GM18868 (cell line): ENCODE measurements around the gene IFNGR1.
A peak's percentile ranks its signal among the peaks of the same experiment; 100 is the strongest.
"Not testable (repeated sequence)": the region's sequence is repeated elsewhere in the genome, so short reads cannot be mapped to it uniquely, and the experiment has no call there.

Experiments
- ATAC-seq: cut with Tn5 transposase; IDR thresholded peaks from one replicate; pipeline ENCODE4 v1.9.1; 2021; ENCODE audit warnings: mild to moderate bottlenecking, moderate library complexity; ENCODE audit not compliant: unreplicated experiment

Gene IFNGR1

DNA sequence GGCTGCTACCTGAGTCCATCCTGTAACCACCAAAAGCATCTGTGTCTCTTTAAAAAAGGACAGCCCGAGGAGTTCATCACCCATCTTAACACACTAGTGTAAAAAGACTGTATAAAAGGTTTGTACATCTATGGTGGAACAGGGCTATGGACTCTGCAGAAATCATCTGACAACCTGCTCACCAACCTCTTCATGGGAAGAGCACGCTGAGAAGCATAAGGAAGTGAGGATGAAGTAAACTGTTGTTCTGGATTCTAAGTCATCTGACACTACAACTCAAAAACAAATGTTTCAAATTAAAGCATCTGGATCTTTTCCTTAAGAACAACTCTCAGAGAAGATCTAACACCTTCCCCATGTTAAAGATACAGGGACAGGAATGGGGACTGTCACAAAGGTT is 5.4 kb downstream of the IFNGR1 start:
- no peak for ATAC-seq

DNA sequence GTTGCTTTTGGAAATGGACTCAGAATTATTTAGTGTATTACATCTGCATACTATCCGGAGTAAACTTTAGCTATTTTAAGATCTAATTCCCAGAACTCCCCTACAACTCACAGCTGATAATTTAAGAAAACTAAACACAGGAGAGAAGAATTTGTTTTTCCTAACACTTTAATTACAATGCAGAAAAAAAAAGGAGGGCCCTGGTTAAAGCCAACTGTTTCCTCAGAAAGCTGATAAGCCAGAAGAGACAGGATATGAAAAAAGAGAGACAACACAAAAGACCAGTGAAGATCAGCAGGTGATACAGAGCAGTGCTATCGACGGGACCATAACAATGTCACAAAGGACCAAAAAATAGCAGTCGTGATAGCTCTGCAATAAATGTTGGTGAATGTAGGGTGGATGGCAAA is 5.8 kb downstream of the IFNGR1 start:
- no peak for ATAC-seq

DNA sequence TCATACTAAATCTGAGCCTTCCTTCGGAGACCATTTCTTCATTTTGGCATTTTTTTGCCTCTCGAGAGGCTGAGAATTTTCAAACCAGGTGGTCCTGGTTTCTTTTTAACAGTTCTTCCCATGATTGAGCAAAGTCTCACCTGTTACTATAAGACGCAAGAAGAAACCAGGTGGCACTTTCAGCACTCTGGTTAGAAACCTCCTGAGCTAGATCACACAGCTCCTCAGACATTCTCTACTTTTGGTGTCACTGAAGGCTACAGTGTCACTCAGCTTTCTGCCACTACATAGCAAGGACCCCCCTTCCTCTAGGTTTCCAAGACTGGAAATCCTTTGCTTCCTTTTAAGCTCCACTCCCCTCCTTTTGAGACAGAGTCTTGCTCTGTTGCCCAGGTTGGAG is 7.3 kb downstream of the IFNGR1 start:
- ATAC-seq: no peak

DNA sequence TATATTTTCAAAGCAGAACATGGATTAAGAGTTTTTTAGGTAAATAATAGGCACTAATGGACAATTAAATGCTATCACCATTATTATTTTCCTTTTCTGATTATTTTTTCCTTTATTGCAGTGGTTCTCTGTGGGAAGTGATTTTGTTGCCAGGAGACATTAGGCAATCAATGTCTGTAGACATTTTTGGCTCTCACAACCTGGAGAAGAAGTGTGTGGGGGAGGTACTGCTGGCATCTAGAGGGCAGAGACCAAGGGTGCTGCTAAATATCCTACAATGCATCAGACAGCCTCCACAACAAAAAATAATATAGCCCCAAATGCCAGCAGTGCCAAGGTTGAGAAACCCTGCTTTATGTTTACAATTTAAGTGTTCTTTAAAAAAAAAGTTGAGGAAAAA is 8.3 kb downstream of the IFNGR1 start:
- ATAC-seq: no peak

DNA sequence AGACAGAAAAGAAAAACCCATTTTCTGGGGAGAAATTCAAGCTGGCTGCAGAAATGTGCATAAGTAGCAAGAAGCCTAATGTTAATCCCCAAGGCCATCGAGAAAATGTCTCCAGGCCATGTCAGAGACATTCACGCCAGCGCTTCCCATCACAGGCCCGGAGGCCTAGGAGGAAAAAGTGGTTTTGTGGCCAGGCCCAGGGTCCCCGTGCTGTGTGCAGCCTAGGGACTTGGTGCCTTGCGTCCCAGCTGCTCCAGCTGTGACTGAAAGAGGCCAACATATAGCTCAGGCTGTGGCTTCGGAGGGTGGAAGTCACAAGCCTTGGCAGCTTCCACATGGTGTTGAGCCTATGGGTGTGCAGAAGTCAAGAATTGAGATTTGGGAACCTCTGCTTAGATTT is 10.9 kb downstream of the IFNGR1 start:
- ATAC-seq: no peak

DNA sequence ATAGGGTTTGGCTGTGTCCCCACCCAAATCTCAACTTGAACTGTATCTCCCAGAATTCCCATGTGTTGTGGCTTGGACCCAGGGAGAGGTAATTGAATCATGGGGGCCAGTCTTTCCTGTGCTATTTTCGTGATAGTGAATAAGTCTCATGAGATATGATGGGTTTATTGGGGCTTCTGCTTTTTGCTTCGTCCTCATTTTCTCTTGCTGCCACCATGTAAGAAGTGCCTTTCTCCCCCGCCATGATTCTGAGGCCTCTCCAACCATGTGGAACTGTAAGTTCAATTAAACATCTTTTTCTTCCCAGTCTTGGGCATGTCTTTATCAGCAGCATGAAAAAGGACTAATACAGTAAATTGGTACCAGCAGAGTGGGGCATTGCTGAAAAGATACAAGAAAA is 11.7 kb downstream of the IFNGR1 start:
- not testable (repeated sequence) for ATAC-seq

DNA sequence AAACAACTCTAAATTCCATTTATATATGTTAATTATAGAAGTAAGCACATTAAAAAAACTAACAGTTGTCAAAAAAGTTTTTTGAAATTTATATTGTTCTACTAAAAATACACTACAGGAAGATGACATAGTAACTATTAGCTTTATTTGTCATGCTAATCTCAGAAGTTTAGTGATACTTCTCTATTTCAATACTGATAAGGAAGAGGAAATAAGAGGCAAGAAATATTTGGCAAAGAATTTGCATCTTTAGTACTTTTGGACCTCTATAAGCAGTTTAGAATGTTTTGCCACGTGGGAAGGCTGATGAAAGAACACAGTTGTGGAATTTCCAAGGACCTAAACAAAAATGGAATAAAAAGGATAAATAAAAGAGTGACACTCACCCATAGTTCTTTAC is 12.6 kb downstream of the IFNGR1 start:
- ATAC-seq: no peak

DNA sequence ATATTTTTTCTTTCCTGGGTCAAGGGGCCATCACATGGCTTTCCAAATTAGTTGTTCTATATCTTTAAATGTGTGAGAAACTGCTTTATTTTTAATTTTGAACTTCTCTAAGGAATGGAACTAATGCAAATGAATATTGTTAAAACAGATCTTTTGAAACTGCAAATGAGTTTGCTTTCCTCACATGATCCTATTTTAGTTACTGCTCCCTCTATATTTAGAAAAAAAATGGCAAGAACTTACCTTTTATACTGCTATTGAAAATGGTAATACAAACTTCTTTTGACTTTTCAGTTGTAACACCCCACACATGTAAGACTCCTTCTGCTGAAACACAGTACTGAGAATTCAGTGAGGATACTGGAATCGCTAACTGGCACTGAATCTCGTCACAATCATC is 15.9 kb downstream of the IFNGR1 start:
- no peak for ATAC-seq

DNA sequence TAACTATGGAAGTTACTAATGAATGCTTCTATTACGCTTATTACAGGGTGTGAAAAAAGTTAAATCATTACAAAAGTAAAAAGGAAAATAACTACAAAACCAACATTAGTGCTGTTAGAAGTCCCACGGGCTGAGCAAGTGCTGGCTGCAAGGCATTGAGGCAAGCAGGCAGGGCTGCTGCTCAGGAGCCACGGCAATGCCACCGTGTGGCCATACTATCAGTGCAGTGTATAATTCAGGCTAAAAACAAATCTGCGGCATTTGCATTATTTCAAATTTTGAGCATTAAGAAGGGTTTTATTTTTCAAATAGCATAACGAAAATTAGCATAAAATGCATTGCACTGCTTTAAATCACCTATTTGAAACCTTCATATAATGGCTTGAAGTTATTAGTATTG is 17.1 kb downstream of the IFNGR1 start:
- peak; percentile 55 for ATAC-seq

DNA sequence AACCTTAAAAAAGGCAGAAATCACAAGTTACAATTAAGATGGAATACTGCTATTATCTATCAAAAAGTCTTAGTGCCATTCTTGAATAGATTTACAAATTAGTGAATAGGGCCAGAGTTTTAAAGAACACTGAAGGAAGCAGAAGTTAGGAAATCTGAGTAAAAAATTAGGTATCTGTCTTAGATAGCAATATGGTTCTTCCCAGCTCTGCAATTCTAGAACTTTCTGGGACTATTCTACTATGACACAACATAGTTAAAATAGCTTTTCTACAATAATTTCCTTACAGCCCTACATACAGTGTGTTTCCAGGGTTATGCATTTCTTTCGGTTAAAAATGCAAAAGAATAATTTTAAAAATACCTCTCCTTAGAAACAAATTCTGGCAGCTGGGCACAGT is 18.2 kb downstream of the IFNGR1 start:
- ATAC-seq: no peak

DNA sequence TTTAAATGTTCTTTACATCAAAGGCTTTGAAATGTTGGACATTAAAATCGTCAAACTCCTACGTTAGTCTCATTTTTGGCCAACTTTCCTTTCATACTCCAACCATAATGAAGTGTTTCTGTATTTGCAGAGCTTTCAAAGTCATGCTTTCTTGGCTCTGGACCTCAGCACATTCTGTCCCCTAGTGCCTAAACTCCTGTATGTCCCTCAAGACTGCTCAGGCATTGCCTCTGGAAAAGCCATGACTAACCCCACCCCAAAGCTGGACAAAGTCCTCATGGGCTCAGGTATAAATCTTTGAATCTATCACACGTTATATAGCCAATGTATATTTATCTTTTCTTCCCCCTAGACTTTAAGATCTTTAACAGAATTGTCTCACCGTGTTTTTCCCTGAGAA is 18.9 kb downstream of the IFNGR1 start:
- ATAC-seq: no peak

DNA sequence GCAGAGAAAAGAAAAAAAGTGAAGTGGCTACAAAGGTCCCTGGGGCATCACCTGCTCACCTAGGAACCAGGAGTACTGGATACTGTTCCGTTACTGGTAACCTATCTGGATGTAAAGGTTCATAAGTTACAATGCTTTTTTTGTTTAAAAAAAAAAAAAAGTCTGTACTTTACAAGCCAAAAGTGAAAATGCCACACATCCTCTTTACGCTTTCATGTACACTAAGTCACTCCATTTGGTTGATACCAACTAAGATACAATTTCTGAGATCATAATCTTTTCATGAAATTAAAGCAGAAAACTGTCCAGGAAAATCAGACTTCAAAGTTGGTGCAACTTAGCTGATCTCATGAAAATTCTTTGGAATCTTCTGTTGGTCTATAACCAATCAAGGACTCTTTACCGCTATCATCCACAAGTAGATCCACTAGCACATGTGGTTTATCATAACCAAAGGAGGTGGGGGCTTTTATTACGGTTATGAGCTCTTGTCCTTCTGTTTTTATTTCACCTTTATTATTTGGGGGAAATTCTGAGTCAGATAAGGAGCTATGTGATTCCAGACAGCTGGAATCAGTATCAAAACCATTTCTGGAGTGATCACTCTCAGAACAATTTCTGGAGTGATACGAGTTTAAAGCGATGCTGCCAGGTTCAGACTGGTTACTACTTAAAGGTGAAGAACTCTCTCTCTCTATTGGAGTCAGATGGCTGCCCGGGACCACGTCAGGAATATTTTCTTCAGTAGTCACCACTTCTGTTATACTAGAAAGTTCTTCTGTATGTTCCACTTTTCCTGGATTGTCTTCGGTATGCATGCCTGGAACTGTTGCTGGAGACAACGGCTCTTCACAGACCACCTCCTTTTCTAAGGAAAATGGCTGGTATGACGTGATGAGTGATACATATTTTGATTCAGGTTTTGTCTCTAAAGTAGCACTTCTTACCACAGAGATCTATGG is 21.2 kb downstream of the IFNGR1 start:
- ATAC-seq: no peak

DNA sequence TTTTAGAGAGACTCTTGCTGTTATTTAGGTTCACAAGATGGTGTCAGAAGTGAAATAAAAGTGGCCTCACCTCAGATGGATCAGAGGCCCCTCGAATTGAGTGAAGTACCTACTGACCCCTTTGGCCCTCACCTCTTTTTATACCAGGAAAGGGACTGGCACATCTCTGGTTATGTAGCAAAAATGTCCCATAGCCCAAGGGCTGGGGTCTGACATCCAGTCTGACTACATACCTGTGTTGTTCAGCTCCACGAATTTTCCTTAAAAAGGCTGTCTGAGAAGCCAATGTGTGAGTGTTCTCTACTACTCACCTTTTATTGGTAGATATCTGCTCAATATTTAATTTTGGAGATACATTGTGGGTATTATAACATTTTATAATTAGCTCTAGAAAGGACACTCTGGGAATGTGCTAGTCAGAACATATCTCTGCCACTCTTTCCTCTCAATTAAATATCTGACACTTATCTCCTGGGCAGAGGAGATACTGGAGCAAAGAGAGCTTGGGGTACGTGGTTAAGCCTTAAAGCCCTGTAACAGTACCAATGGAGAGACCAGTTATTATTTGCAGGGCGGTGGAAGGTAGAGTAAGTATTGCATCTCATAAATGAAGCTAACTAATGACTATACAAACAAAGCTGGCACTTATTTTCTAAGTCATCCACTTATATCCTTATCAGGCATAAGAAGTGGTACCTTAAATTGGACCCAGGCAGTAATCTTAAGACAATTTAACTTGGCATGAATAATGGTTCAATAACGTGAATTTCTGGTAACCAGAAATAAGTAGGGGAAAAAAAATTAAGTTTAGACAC is 25.7 kb downstream of the IFNGR1 start:
- ATAC-seq: no peak

DNA sequence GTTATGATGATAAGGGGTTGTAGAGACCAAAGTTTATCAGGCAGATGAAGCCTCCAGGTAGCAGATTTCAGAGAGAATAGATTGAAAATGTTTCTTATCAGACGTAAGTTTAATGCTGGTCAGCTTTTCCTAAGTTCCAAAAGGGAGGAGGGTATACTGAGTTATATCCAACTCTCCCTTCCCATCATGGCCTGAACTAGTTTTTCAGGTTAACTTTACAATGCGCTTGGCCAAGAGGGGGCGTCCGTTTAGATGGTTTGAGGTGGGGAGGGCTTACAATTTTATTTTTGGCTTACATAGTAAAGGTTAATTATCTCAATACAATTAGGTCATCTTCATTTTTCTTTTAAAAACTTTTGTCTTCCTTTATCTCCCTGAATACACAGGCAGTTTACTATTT is 26.4 kb downstream of the IFNGR1 start:
- no peak for ATAC-seq

DNA sequence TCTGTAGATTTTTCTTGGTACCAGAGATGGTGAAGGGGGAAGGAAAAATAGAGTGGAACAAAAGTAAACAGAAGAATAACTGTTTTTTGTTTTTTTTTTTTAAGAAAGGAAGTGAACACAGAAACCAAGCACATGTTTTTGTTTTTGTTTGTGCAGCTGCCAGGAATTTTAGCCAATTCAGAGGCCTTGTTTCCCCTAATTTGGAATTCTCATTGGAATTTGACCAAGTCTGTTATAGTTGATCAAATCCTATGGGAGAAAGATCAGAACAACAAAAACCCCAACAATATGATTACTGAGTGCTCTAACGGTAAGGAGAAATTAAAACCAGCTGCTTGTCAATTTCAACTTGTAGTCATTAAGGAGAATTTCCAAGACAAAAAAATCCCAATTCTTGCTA is 27.5 kb downstream of the IFNGR1 start:
- no peak for ATAC-seq

DNA sequence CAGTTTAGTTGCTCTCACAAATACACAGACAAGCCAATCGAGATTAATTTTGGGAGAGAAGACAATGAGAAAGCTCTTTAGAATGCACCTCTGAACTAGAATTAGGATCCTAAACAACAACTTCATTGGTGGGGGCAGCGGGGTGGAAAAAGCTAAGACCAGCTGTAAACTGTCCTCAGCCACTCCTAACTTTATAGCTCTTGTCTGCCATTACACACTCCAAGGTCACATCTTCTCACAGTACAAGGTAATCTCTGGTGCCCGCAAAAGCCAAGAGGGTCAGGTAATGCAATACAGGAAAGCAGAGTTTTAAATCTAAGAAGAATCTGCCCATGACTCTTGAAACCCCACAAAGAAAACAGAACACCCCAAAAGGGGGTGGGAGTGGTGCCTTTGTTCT is 27.9 kb downstream of the IFNGR1 start:
- ATAC-seq: no peak

DNA sequence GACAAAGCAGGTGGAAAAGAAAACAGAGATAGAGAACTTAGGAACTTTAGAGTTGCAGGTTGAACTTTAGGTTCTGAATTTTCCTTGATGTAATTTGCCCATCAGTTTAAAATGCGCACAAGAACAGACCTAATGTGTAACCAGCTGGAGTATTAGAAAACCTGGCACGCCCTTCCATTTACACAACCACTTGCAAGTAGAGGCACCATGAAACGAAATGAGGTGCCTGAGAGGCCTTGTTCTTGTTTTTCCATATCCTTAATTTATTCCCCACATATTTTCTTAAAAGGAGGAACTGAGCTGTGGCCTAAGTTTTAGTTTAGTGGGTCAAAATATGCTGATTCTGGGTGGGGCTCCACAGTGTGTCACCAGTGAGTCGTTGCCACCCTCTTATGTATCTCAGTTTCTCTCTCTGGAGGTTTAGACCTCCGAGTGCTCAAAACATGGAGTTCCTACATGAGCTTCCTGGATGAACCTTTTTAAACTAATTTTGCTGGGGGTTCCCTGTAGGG is 28.5 kb downstream of the IFNGR1 start:
- ATAC-seq: no peak

DNA sequence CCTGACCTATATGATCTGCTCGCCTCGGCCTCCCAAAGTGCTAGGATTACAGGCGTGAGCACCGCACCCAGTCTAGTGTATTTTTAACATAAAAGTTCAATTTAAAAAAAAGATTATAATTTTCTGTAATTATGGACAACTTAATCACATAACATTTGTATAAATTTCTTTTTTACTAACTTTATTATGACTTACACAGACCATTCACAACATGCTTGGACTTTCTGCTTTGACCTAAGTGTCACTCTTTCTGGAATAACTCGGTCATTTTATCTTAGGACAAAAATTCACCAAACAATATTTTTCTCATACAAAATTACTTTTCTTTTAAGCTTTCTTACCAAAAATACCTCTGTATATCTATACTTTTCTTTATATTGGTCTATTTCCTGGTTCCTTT is 30.3 kb downstream of the IFNGR1 start:
- ATAC-seq: no peak

DNA sequence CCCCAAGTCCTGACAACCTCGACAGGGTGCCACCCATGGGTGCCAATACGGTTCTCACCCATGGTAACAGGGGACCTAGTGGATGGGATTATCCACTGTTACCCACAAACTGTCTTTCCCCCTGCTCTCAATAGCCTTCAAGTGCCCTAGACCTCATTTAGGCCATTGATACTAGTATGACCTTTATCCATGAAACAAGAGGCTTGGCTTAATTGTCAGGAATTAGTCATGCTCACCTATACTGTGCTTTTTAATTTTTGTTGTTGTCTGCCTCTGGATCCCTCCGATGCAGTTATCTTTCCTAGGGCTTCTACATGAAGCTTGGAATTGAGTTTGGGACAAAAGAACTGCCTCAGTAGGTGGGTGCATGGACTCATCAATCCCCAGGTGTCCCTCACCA is 33.9 kb downstream of the IFNGR1 start:
- ATAC-seq: no peak

DNA sequence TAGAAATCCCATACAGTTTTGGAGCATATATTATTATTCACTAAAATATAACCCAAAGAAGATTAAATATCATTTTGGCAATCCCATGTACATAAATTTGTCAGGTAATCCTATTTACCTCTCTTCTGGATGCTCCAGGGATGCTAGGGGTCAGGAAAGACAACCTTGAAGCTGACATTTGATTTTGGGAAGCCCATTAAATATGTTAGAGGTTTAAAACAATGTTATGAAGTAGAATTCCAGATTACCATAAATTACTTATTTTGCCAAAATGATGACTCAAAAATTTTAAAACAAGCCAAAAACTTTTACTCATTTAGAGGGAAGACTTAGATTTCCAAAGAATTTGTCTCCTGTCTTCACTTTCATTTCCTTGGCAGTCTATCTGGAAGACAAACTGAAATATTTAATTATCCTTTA is 36.5 kb downstream of the IFNGR1 start:
- no peak for ATAC-seq

DNA sequence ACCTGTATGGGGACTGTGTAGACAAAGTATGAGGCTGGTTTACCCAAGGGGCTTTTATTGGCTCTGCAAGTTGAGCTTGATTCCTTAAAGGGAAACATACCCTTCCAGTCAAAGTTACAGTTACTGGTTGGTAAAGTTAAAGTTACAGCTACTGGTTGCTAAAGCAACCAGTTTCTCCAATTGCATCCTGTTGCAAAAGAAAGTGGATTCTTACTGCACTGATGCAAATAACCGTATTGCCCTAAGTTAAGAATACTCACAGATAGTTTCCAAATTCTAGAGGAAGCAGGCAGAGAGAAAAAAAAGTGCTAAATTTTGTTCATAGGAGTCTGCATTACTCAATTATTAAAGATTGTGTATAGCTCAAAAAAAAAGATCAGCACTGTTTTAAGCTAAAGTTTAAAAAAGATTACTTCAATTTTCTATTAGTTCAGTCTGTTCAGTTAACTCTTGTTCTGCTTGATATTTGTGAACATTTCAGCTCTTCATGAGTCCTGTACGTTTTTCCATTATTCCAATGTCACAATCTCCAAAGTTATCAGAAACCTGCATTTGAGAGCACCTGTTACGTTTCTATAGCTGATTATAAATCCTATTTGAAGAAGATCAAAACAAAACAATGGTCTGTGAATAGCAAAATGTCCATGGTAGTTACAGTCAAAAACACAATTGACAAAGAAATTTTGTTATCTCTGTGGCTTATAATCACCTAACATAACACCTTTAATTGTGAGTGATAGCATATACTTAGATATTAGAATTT is 37.1 kb downstream of the IFNGR1 start:
- no peak for ATAC-seq
